ENCODE measurements around the gene MPPED2.

DNA sequence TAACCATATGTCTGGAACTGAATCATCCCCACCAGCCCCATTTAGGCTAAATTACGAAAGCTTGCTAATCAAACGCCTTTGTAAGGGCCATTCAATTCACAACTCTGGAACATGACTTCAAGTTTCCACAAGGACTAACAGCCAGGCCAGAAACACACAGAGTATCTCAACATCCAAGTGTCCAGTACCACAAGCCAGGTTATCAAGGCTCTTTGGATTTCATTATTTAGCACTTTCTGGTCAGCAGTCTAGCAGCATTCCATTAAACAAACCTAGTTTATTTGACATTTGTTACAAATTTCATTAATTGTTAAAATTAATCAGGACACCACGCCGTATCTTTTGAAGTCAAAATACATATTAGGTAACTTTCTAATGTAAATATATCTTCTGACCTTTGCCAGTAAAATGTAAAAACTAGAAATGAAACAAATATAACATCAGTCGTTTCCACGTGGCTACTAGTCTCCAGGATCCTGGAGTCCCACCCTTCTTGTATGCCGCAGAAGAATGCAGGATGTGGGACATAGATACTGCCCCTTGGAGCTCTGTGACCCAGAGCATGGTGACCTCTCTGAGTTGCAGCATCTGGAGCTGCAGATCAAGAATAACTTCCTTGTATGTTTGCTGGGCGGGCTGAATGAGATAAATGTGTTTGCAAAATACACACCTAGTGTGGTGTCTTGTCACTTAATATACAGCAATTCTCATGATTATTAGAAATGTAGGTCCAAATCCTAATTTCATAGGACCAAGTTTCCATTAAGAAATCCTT lies 64.7 kb downstream of the MPPED2 start:
- TF ChIP-seq SNAI1 (CRISPR knock-in tag; IDR thresholded peaks at IDR 0.05; ENCODE audit: borderline replicate concordance) (no peak), CC2D1A (CRISPR knock-in tag; IDR thresholded peaks at IDR 0.05) (no peak), CTCF (CRISPR knock-in tag; IDR thresholded peaks at IDR 0.05) (no peak), KDM6A (CRISPR knock-in tag; IDR thresholded peaks at IDR 0.05; ENCODE audit: low read depth) (no peak)
